Measurements from ENCODE around the gene HOXA7. TPM values are rescaled to one million over a fixed set of nuclear protein-coding genes. Genes with fewer than 3 reads are reported as not detected.

The HOXA7 gene
- total and polyA plus RNA-seq, 11 donors, result 0.29 TPM; not detected in 10

DNA sequence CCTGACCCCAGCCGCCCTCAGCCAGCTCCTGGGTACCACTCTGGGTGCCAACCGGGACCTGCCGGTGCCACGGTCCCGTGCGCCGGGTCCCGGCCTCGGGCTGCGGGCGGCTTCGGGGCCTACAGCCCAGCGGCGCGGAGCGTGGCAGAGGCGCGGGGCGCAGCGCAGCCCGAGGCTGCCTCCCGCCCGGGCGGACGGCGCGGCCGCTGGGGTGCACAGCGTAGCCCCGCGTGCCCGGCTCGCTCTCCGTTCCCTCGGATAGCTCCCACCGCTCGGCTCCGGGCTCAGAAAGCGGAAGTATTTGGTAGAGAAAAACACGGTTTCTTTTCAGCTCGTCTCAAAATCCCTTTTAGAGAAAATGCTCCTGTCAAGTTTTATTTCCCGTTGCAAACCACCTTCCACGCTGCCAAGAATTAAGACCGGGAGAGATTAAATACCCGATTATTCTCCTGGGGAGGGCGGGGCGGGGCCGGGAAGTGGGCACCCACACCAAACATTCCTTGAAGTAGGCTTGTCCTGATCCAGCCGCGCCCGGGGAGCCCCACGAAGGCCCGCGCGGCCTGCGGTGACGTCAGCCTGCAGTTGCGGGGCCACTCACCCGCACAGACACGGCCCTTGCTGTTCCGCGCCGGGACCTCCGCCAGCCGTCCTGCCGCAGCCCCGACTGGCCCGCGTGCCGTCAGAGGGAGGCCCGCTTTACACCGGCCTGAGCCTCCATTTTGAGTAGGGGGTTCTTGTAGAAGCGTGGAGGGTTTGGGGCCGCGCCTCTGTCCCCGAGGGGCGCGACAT, 36.3 kb upstream of the HOXA7 start:
- H3K36me3 ChIP-seq, result no peaks in the 10 kb centered on the region
- peak overlapping the region in 1 of 12 donors; percentile 91 for H3K27ac ChIP-seq
- no peaks in the 10 kb centered on the region for H3K9me3 ChIP-seq
- H3K4me1 ChIP-seq, result peaks cover 4 to 39% (median 25%) of the 10 kb centered on the region in 12 donors
- peaks cover 85 to 100% (median 98%) of the 10 kb centered on the region in 9 donors for H3K27me3 ChIP-seq
- TF ChIP-seq, protein P1, sequence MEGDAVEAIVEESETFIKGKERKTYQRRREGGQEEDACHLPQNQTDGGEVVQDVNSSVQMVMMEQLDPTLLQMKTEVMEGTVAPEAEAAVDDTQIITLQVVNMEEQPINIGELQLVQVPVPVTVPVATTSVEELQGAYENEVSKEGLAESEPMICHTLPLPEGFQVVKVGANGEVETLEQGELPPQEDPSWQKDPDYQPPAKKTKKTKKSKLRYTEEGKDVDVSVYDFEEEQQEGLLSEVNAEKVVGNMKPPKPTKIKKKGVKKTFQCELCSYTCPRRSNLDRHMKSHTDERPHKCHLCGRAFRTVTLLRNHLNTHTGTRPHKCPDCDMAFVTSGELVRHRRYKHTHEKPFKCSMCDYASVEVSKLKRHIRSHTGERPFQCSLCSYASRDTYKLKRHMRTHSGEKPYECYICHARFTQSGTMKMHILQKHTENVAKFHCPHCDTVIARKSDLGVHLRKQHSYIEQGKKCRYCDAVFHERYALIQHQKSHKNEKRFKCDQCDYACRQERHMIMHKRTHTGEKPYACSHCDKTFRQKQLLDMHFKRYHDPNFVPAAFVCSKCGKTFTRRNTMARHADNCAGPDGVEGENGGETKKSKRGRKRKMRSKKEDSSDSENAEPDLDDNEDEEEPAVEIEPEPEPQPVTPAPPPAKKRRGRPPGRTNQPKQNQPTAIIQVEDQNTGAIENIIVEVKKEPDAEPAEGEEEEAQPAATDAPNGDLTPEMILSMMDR (IDR thresholded peaks at IDR 0.05), result no peak
- TF ChIP-seq POLR2A (IDR thresholded peaks at IDR 0.05), result no peak
- ATAC-seq (peak in 1 of 4 donors; percentile 34), DNase-seq (no peak)
- H3K4me3 ChIP-seq, result peak overlapping the region; percentile 2 to 51 (median 28)
- intact Hi-C loops (cut with DNase I), result loop anchor here in 8 of 10 donors (10.0 kb wide), 5 partner anchors 592 to 902 kb away; no protein-coding TSS in a partner anchor
- 2 to 4% (median 4%) methylated on average over 23 to 78 of the region's 78 CpGs for WGBS, 4 donors

DNA sequence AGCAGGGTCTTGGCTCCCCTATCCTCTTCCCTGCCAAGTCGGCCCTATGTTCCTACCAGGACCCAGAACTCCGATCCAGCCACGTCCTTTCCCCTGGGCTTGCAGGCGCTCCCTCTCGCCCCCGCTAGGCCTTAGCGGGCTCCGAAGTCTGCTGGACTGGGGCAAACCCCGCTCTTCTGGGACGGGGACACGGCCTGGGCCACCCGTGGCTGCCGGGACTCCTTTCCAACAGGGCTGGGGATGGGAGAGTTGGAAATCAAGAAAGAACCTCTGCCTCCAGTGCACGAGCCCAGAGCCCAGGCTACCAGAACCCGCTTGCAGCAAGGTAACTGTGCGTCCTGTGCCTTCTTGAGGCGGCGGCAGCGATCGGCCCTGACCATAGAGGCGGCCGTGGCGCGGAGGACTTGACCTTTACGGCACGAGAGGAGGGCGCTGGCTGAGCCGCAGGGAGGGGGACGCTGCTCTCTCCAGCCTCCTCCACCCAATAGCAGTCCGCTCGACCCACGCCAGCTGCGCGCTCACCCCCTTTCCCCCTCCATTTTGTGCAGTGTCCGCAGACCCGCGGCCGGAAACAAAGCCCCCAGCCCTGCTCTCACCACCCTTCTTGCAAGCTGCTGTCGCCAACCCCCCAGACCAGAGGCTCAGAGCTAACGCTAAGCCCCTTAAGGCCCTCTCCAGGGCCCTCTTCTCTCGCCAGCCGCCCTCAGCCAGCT, 35.5 kb upstream of the HOXA7 start:
- DNase-seq, result no peak
- peak overlapping the region in 1 of 12 donors; percentile 91 for H3K27ac ChIP-seq
- peak overlapping the region in 8 of 12 donors; percentile 2 to 51 (median 28) for H3K4me3 ChIP-seq
- no peaks in the 10 kb centered on the region for H3K36me3 ChIP-seq
- no peaks in the 10 kb centered on the region for H3K9me3 ChIP-seq
- peaks cover 4 to 40% (median 26%) of the 10 kb centered on the region in 12 donors for H3K4me1 ChIP-seq
- TF ChIP-seq POLR2A (IDR thresholded peaks at IDR 0.05), result no peak
- TF ChIP-seq, protein P1 (IDR thresholded peaks at IDR 0.05), result no peak
- H3K27me3 ChIP-seq, result peaks cover 85 to 100% (median 98%) of the 10 kb centered on the region in 9 donors
- WGBS, 4 donors, result 8 to 19% (median 13%) methylated on average over 29 to 42 of the region's 42 CpGs
- intact Hi-C loops (cut with DNase I), result loop anchor here in 8 of 10 donors (10.0 kb wide), 5 partner anchors 593 to 903 kb away; no protein-coding TSS in a partner anchor
- no peak for ATAC-seq

DNA sequence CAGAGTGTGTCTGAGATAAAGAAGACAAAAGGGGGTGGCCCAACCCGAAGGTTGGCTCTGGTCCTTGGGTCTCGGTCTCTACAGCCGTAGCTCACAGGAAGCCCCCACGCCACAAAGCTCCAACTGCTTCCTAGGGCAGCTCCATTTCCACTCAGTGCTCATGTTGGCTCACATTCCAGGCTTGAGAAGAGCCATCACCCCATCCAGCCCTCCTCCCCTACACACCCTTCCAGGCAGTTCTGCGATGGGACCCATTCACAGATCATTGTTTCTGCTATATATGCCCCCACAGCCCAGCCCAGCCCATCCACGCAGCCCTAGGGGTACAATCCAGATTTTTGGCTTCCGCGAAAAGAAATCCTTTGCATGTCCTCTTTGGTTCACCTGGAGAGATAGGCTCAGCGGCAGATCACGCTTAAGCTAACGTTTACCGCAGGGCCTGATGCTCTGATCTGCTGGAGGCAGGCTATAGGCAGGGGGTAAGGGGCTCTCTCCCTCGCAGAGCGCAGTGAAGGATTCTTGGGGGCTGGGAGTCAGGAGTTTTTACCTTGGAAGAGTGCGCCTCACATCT, 34.8 kb upstream of the HOXA7 start:
- H3K27ac ChIP-seq, result peak overlapping the region in 1 of 12 donors; percentile 91

More for the DNA sequence above, 34.8 kb upstream of the HOXA7 start:
- Histone ChIP-seq H3K9me3 (no peaks in the 10 kb centered on the region), H3K36me3 (no peaks in the 10 kb centered on the region), H3K4me1 (peaks cover 4 to 40% (median 26%) of the 10 kb centered on the region in 12 donors), H3K4me3 (no peak overlapping the region), H3K27me3 (peaks cover 82 to 100% (median 98%) of the 10 kb centered on the region in 9 donors)
- no peak for ATAC-seq
- TF ChIP-seq, protein P1 (IDR thresholded peaks at IDR 0.05), result no peak
- TF ChIP-seq POLR2A (IDR thresholded peaks at IDR 0.05), result no peak
- 26 to 37% (median 29%) methylated on average over 15 of the region's 15 CpGs for WGBS, 4 donors
- no peak for DNase-seq
- intact Hi-C loops (cut with DNase I), result loop anchor here in 8 of 10 donors (10.0 kb wide), 5 partner anchors 594 to 904 kb away; no protein-coding TSS in a partner anchor

Measured in heart left ventricle (tissue), 16 donors.